Activated CD4-positive, alpha-beta T cell treated with anti-CD3 and anti-CD28 coated beads, Interleukin-2, amount 50 U/mL, for 4 hours (primary cell): ENCODE measurements around the gene TMEM164.

Source experiments
- DNase-seq, 2 experiments: peaks; one replicate each; pipeline ENCODE4 v3.0.0-alpha.2; 2020

TMEM164 gene

DNA sequence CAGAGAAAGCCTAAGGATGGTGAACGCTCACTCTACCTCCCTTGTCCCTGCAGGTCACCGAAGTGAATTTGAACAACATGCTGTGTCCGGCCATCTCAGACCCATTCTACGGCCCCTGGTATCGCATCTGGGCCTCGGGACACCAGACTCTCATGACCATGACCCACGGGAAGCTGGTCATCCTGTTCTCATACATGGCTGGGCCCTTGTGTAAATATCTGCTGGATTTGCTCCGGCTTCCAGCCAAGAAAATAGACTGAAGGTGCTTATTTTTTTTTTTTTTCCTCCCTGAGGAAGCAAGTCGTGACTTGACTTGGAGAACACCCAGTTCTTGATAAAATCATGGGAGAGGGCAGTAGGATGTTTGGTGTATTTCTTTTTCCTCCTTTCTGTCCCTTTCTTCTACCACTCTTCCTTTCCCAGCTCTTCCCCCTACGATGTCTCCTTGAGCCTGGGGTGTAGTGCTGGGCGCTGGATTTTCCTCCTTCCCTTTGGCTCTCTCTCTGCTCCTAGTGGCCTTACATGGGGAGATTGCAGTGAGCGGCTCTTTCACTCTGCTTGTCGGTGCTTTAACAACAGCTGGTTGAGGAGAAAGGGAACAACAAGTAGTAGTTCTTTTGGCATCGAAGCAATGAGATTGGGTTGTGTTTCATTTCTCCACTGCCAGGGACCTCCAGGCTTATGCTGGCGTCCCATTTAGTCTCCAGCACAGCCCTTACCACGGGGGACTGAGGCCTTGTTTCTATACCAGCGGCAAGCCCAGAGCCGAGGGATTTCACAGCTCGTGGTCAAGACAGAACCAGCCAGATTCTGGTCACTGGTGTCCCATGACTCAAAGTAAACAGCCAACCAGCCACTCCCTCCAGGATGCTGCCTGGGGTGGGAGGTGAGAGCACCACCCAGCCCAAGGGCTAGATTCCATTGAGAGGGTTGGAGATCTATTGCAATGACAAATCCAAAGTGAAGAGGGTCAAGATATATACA, 170.6 kb downstream of the TMEM164 start:
- DNase-seq, result no peak

DNA sequence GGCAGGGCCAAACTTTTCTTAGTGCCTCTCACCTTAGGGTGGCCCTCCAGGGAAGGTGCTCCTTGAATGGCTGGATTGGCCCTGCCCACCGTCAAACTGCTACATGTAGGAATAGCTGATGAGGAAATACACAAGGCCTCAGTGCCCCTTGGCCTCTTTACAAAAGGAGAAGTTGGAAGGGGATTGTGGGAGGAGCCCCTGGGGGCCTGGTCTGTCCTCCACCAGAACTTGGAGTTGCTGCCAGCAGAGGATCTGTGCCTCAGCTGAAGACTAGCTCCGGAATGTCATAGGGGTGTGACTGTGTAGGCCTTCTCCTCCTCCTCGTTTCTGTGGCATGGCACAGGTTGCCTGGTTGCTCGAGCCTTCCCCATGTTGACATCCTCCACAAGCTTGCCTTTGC, 172.2 kb downstream of the TMEM164 start:
- DNase-seq, result no peak

DNA sequence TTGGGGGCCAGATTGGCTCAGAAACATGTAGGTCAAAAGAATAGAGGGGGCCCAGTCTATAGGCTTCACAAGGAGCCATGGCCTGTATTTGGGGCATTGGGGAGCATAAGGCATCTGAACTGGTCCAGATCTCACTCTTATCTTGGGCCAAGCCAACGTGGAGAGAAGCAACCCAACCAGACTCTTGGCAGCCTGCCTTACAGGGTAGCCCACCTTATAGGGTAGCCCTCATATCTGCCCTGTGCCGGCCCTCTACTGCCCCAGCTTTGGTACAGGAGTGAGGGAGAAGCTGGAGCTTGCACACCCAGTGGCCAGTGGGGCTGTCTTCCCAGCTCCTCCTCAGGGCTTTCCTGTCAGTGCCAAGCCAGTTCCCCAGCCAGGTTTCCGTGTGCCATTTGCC, 172.8 kb downstream of the TMEM164 start:
- no peak for DNase-seq

DNA sequence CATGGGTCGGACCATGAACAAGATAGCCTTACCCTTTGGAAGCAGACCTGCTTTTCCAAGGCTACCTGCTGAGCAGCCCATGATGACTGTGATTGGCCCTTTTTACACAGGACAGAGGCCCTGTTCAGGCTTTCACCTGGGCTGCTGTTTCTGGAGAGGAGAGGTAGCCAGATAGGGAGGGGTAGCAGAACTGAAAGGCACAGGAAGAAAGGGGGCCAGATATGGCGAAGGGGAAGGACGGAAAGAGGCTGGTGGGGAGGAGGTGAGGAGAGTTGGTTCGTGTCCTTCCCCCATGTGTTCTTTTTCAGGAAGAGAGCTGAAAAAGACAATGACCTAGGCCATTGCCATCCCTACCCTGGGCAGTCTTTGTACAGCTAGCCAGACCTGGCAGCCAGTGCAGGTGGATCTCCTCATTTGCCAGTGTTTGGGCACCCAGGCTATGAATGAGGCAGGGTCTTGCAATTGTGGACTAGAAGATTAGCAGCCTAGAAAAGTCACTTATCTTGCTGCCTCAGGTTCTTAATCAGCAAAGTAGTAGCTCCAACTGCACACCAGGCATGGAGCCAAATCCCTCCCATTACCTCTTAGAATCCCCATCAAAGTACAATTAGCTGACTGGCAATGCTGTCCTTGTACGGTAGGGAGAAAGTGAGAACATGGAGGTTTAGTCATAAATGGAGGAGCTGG, 175.4 kb downstream of the TMEM164 start:
- no peak for DNase-seq

DNA sequence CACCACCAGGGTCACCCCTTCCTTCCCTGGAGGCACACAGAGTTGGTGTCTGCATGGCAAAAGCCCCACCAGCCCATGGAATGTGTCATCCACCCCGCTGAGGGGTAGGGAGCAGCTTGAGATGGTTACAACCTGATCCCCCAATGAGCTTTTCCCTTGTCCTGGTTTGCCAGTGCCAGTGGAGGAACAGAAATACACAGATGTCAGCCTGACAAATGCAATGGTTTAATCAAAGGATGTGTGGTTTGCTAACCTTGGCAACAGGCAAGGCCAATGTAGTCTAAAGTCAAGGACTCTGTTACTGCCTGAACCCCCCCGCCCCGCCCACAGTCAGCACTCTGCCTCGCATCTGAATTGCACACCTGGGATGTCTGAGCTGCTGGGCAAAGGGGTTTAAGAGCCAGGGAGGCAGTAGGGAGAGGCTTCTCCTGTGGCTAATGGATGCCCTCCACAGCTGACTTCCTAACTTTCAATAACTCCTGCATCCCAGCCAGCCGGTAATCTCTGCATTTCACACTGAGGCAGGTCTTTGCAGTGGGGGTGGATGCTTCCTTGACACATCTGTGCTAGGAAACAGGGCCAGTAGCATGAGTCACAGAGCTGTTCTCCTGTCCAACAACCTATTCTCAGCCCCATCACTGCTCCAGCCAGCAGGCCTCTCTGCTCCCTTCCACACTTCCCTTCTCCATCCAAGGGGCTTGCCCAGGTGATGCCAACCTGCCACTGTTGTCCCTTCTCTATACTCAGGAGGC, 177.4 kb downstream of the TMEM164 start:
- no peak for DNase-seq

DNA sequence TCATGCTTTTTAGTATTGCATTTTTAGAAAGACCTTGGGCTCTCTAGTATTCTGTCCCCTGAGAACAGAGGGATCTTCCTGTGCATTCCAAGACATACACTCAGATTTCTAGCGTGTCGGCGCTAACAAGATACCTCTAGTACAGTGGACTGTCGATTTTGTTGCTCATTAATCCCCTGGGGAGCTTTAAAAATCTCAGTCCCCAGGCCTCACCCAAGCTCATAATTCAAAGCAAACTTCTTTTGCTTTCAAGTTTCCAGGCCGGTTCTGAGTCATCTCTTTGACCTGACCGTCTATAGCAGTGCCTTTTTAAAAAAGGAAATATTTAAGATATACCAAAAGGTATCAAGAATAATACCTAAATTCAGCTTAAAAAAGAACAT, 178.0 kb downstream of the TMEM164 start:
- DNase-seq, result no peak

DNA sequence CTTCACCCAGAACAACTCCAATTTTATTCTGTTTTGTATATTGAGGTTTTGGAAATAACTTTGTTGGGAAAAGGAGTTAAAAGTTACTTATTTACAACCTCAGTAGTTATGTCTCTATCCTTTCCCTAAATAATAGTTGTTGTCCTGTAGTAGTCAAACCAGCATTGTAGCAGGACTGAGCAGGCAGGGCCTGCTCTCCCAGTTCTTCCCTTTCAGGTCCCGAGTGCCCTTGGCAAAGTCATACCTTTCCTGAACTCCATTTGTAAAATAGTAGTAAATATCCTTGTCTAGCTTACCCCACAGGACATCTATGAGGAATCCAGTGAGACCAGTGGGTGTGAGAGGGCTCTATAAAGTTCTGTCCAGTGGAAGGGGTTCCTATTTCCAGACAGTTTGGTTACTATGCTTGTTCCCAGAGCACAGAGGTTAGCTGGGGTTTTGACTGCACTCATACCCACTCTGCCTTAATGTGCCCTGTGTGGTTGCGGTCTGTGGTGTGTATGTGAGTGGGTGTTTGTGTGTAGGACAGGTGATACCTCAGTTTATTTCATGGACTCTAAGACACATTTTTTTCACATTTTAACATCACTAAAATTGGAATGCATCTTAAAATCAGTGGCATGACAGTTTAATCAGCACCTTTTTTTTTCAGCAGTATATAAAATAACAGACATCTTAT, 178.7 kb downstream of the TMEM164 start:
- DNase-seq, result no peak

DNA sequence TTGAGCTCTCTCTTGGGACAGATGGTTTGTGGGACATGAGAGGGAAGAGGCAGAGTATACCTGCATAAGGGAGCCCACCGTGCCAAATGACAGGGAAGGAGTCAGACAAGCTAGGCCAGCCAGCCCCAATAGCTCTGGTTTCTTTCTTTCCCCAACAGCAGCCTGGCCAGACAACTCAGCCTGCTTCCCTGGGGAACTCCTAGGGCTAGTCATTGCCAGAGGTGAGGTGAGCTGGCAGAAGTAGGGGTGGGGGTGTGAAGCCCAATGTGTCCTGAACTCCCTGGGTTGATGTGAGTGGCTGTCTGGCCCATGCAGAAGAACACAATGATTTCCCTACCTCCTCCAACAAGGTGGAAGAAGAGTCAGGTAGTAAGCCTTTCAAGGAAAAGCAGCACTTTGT, 179.4 kb downstream of the TMEM164 start:
- DNase-seq, result no peak

DNA sequence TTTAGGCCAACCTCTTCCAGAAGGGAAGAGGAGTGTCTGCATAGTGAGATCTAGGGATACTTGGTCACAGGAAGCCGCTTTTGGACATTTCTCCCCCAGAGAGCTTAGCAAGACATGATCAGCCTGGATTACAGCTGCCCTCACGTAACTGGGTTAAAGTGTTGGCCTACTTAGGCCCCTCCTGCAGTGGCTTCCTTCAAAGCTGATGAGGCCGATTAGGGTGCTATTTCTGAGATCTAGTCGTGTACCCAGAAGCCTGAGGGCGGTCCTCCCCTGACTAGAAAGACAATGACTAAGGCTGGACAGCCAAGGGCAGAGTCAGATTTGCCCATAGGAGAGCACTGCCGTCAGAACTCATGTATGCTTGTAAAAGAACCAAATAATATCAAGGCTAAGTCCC, 180.0 kb downstream of the TMEM164 start:
- DNase-seq, result no peak

DNA sequence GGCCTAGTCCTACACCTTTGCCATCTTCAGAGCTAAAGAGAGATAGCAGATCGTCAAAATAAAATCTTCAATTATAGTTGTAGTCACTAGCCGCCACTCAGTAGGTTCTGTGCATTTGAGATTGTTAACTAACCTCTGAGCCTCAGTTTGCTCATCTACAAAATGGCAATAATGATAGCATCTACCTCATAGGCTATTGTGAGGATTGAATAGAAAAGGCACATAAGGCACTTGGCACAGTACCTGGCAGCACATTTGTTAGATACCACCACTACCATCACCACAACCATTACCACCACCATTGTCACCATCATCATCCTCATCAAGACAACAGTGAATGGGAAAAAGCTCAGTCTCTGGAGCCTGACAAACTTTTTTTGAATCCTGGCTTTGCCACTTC, 180.4 kb downstream of the TMEM164 start:
- DNase-seq, result no peak

DNA sequence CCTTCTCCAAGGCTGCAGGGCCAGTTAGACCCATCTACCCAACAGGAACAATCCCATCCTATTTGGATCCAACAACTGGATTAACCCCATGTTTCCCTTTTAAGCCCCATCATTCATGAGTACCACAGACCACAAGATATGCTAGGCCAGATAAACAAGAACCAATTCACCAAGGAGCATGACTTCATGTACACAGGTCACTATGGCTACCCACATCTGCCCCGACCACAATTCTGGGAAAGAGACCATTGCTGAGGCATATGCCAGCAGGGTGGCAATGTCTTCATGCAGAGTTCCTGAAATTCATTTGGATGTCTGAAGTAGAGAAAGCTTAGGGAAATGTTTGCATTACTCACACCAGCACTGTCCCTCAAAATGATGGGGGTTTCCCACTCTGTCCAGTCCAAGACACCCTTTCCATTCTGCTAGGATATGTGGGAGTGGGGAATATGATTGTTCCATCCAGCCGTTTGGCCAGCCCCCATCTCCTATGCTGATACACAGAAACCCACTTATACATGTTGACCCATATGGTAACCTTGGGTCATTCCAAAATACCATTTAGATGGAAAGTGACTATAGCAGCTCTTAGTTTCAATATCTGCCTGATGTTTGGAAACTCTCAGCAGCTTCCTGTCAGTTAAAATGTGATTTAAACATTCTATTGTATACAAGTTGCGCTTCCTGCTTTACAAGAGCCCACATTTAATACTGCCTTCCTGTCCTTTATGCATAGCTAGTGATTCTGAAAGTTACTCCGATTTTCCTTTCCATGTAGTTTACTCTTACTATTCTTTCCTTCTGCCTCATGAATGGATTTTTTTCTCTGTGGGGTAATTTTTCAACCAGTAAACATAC, 186.0 kb downstream of the TMEM164 start:
- no peak for DNase-seq

DNA sequence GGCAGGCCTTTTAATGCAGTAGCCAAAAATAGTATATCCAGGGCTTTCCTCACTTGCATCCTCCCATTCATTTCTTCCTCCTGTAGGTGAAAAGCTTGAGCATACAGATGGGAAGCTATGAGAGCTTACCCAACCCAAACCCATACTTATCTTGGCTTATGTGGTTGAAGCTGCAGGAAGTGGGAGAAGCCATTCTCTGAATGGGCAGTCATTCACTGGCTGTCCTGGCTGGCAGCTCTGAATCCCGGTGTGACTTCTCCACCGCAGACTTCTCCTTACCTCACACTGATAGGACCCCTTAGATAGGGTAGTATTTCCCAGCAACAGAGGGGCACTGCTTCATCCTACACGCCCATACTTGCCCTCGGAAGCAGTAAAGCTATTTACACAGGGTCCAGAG, 189.6 kb downstream of the TMEM164 start:
- no peak for DNase-seq

DNA sequence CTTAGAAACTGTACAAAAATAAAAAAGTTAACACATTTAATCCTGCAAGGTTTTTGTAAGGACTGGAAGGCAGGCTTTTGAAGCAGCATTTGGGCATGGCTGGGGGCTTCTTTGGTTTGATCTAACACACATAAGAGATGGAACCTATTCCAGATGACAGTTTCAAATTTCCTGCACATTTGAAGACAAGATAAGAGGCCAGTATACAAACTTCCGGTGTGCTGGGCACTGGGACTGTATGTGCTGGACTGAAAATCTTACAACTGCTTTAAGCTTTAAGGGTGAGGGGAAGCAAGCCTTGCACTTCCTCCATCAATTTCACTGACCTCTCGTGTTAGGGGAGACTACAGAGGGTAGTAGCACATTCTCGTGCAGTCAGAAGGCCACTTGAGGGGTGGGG, 192.1 kb downstream of the TMEM164 start:
- DNase-seq, result no peak

DNA sequence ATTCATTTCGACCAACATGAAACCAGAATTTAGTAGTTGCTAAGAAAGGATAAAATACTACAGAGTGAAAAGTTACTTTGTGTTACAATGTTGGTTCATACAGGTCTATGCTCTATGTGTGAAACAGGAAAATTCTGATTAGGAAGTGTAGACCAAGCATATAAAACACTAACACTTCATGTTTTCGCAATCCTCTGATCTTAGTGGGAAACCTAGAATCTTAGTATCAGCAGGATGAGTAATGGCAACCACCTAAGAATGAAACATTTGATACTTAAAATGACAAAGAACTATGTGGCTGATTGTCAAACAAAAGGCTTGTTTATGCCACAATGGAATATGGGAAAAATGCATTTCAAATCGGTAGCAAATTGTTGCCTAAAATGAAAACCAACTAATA, 198.9 kb downstream of the TMEM164 start:
- no peak for DNase-seq

DNA sequence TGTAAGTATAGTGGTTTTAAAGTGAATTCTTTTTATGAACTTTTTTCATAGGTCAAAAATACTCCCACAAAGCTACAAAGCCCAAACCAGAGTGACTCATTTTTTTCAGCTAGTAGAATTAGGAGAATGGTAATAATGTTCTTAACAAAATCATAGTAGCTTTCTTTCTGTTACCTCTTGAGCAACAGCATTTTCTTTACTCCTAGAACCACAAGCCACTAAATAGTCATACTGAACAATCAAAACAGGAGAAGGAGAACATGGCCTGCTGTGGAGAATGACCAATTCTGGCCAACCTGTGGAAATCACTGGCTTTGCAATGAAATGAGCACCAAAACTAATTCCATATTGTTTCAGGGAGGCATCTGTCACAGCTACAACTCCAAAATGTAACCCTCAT, 202.1 kb downstream of the TMEM164 start:
- DNase-seq, result no peak

DNA sequence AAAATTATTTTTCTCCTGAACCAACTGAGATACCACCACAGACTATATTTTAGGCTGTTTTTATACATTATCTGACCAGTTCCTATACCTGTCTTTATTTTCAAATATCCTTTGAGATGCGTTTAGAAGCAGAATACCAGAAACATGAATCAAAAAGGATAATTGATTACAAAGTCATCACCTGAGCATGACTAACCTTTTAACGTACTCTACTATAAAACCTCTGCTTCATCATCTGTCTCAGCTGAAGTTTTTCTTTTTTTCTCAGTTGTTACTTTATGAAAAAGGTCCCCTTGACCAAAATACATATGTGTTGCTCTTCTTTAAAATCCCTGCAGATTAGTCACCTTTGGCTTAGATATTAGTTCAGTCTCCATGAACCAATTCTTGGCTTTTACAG, 205.2 kb downstream of the TMEM164 start:
- DNase-seq, result no peak

DNA sequence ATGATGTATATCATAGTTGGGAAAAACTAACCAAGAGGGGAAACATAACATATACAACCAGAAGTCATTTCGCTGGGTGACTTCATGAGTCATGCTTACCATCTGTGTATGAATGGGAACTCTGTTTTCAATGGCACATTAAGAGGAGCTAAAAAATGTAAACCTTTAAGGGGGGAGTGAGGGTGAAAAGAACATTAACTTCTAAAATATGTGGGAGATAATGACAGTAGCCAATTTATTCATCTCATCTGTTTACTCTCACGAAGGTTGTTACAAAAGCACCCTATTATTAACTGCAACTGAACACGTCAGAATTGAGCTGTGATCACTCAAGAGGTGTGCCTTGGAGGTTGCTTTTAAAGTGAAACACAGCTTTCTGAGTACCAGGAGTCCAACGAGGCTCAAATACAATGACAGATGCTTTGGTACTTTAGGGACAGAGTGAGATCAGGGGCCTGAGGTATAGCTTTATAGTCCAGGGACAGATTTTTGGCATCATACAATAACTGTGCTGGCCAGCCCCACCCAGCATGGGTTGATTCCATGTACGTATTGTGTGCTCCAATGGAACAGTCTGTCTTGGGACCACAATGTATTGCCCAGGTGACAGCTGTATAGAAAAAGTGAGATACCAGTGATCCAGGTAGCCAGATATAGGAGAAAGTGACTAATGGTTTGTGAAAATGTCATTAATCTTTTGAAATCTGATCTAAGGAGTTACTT, 207.7 kb downstream of the TMEM164 start:
- DNase-seq, result no peak

DNA sequence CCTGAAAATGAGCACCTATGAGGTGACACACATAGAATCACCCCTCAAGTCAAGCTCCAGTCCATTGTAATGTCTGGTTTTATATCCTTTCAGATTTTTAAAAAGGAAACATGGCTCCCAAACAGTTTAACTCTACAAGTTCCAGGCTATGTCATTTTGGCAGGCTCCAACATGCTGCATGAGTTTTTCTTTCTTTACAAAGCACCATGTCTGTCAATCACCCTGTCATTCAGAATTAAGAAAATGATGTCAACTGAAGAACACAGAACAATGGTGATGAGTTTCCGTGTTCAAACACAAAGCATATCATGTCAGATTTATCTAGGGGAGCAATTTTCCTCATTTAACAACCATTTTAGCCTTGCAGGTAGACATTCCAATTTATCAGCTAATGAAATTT, 208.4 kb downstream of the TMEM164 start:
- DNase-seq, result no peak

DNA sequence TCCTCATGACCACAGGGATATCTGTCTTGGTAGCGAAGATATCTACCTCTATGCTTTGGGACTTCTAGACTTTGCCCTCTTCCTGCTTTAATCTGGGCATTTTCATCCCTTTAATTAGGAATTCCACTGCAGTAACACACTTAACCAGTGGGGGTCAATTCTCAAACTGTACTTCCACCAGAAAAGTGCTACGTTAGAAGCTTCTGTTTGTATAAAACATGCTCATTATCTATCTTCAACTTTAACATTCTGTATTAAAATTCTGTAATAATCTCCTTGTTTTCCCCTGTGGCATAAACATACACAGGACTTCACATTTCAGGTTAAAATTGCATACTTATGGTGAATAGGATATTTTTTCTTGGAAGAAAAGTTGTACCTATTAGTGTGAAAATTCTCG, 209.4 kb downstream of the TMEM164 start:
- DNase-seq, result no peak

DNA sequence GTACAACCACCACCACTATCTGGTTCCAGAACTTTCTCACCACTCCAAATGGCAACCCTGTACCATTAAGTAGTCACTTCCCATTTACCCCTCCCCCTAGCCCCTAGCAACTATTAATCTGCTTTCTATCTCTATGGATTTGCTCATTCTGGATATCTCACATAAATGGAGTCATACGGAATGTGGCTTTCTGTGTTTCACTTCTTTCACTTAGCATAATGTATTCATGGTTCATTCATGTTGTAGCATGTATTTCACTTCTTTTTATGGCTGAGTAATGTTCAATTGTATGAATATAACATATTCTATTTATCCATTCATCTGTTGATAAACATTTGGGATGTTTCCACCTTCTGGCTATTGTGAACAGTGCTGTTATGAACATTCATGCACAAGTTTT, 210.3 kb downstream of the TMEM164 start:
- no peak for DNase-seq

DNA sequence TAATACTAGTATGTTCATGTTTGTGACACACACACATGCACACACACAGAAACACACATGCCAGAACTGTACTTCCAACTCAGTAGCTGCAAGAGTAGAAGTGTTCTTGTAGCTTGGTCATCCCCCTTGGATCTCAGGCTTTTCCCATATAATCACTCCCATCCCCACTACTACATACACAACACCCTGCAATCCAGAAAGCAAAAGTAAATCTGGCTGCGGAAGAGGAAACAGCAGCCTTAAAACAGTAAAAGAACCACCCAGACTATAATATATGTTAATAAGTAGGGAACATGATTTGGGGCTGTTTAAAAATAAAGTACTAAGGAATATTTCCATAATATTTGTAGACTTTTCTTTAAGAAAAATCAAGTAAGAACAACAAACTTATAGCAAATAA, 211.8 kb downstream of the TMEM164 start:
- DNase-seq, result no peak
